Caco-2 (cell line): ENCODE results near the gene SRGAP1. TPM values are rescaled to one million over a fixed set of nuclear protein-coding genes. Genes with fewer than 3 reads are reported as not detected.
A peak's percentile ranks its signal among the peaks of the same experiment; 100 is the strongest.

ENCODE experiments used
- BruUV-seq: library from RNA; stranded (reverse); fragments of 400-500 nt; replicated peaks from 2 replicates; lab custom pipeline; 2021; lab: Mats Ljungman, UMichigan
- CTCF ChIA-PET: fragments of 300-600 bp; sonication (Branson Sonifier 250); formaldehyde crosslinking; loops from one replicate; lab custom pipeline; 2022; ENCODE audit warnings: antibody characterized with exemption; lab: Charles Lee
- POLR2A ChIA-PET: fragments of 300-600 bp; sonication (Branson Sonifier 250); formaldehyde crosslinking; loops from one replicate; lab custom pipeline; 2022; ENCODE audit warnings: antibody characterized with exemption; lab: Charles Lee
- DNase-seq, 2 experiments: peaks; one replicate each; pipeline versions ENCODE4 v3.0.0 to v3.0.0-alpha.2; 2020 to 2022
- H3K27me3 ChIP-seq: replicated peaks from 2 replicates; pipeline ENCODE4 v1.6.0; 2011; ENCODE audit warnings: low read length; ENCODE audit not compliant: control insufficient read depth, insufficient read depth
- H3K36me3 ChIP-seq: 2 replicates; pipeline ENCODE4 v1.5.1; 2011; ENCODE audit warnings: low read length; ENCODE audit not compliant: control insufficient read depth, insufficient read depth
- H3K4me1 ChIP-seq: fragments of 250-450 bp; sonication (Bioruptor Pico); 2 replicates; pipeline ENCODE4 v1.5.1; 2020; ENCODE audit warnings: mild to moderate bottlenecking
- H3K4me3 ChIP-seq: 2 replicates; pipeline ENCODE4 v1.5.1; 2011; ENCODE audit warnings: low read depth, mild to moderate bottlenecking, control low read depth, low read length
- H3K9me3 ChIP-seq: fragments of 250-450 bp; sonication (Bioruptor Pico); 2 replicates; pipeline ENCODE4 v1.5.1; 2020; ENCODE audit warnings: mild to moderate bottlenecking, moderate library complexity
- H3K27ac Mint-ChIP-seq: one replicate; pipeline ENCODE4 v1.8.0; 2022; ENCODE audit warnings: mixed read lengths; ENCODE audit not compliant: unreplicated experiment
- H3K27me3 Mint-ChIP-seq: one replicate; pipeline ENCODE4 v1.8.0; 2022; ENCODE audit warnings: mixed read lengths; ENCODE audit not compliant: insufficient read depth, unreplicated experiment
- H3K36me3 Mint-ChIP-seq: one replicate; pipeline ENCODE4 v1.8.0; 2022; ENCODE audit warnings: mild to moderate bottlenecking, mixed read lengths; ENCODE audit not compliant: insufficient read depth, unreplicated experiment
- H3K4me1 Mint-ChIP-seq: one replicate; pipeline ENCODE4 v1.8.0; 2022; ENCODE audit warnings: low read depth, mixed read lengths; ENCODE audit not compliant: unreplicated experiment
- H3K4me3 Mint-ChIP-seq: one replicate; pipeline ENCODE4 v1.8.0; 2022; ENCODE audit warnings: mild to moderate bottlenecking, moderate library complexity, mixed read lengths; ENCODE audit not compliant: unreplicated experiment
- H3K9me3 Mint-ChIP-seq: one replicate; pipeline ENCODE4 v1.8.0; 2022; ENCODE audit warnings: mixed read lengths; ENCODE audit not compliant: unreplicated experiment
- intact Hi-C: fragments of 100-400 bp; cut with micrococcal nuclease; formaldehyde crosslinking; loops from one replicate; pipeline ENCODE4 v1.10.0; 2022; ENCODE audit not compliant: unreplicated experiment
- total RNA-seq: library from RNA; stranded (reverse); gene quantifications from 2 replicates; pipeline ENCODE4 v1.2.3, GENCODE V29; 2022
- TF ChIP-seq, protein P1 (sequence below), 2 experiments: fragments of 200-600 bp in 1 of 2; IDR thresholded peaks; 1 replicate in 1 of 2; 2 replicates in 1 of 2; pipeline versions ENCODE4 v1.5.1 to v1.8.0; 2011 to 2022; ENCODE audit warnings: antibody characterized with exemption in 1 of 2, control low read depth in 1 of 2, inconsistent platforms in 1 of 2, low read depth in 1 of 2, low read length in 1 of 2, mild to moderate bottlenecking in 1 of 2, moderate library complexity in 1 of 2; ENCODE audit not compliant: insufficient read depth in 1 of 2, severe bottlenecking in 1 of 2, unreplicated experiment in 1 of 2

The SRGAP1 gene
- total RNA-seq, 1 experiment from 2014 or later: 22.1 TPM

DNA sequence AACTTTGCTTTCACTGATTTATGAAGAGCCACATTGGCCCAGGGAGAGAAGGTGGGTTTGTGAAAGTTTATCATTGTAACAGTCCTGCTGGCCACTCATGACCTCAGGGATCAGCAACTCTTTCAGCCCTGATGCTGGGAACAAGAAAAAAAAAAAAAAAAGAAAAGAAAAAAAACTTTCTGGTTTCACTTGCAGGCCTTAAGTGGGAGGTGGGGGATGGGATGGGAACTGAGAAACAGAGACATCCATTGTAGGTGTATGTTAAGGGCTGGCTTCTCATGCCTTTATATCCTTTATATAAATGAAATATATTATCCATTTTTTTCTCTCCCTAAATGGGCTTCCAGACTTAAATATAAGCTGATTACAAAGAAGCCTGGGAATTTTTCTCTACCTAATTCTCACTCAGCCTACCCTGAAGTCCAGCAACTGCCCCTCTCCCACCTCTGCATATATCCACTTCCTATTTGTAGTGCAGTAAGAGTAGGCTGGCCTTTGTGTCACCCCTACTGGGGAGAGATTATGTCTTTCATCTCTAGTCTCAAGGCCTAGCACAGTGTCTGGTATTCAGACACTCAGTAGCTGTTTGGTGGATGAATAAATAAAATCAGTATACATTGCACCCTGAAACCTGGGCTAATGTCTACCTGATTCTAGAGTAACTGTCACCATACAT, 190.5 kb downstream of the SRGAP1 start:
- ChIA-PET CTCF (no interaction called here), POLR2A (no interaction called here)
- Mint-ChIP-seq H3K27me3 (no peaks in the 10 kb centered on the region), H3K36me3 (peaks cover 23% of the 10 kb centered on the region), H3K9me3 (no peaks in the 10 kb centered on the region), H3K4me1 (peaks cover 25% of the 10 kb centered on the region), H3K4me3 (no peak overlapping the region), H3K27ac (peak overlapping the region; percentile 71)
- no peak for DNase-seq
- TF ChIP-seq, protein P1, sequence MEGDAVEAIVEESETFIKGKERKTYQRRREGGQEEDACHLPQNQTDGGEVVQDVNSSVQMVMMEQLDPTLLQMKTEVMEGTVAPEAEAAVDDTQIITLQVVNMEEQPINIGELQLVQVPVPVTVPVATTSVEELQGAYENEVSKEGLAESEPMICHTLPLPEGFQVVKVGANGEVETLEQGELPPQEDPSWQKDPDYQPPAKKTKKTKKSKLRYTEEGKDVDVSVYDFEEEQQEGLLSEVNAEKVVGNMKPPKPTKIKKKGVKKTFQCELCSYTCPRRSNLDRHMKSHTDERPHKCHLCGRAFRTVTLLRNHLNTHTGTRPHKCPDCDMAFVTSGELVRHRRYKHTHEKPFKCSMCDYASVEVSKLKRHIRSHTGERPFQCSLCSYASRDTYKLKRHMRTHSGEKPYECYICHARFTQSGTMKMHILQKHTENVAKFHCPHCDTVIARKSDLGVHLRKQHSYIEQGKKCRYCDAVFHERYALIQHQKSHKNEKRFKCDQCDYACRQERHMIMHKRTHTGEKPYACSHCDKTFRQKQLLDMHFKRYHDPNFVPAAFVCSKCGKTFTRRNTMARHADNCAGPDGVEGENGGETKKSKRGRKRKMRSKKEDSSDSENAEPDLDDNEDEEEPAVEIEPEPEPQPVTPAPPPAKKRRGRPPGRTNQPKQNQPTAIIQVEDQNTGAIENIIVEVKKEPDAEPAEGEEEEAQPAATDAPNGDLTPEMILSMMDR (IDR thresholded peaks at IDR 0.05; ENCODE audit: insufficient read depth in 1 of 2, low read depth in 1 of 2, low read length in 1 of 2, severe bottlenecking in 1 of 2, unreplicated experiment in 1 of 2): no peak
- no peak overlapping the region for H3K4me3 ChIP-seq
- H3K4me1 ChIP-seq: peaks cover 41% of the 10 kb centered on the region
- BruUV-seq: no TSS peak
- no peaks in the 10 kb centered on the region for H3K27me3 ChIP-seq
- H3K9me3 ChIP-seq: peaks cover 6% of the 10 kb centered on the region; the same call in 1 of the 2 replicates
- peaks cover 2% of the 10 kb centered on the region; the same call in 1 of the 2 replicates for H3K36me3 ChIP-seq
- intact Hi-C loops: loop anchor here (5.0 kb wide), 1 partner anchor 43 kb away; no protein-coding TSS in a partner anchor

DNA sequence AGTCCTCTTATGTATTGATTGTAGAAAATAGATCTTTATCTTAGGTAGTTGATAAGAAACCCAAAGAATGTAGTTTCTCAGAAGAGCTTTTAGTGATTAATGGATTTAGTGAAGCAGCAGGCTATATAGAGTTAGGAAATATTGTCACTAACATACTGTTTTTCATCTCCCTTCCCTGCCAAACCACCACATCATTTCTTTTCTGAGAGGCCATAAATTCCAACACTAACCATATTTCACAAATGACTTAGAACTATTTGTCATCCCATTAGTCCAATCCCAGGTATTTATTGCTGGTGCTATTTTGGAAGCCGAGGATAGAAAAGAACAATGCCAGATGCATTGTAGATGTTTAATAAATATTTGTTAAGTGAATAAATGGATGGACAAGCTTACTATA, 191.9 kb downstream of the SRGAP1 start:
- H3K36me3 Mint-ChIP-seq: peaks cover 21% of the 10 kb centered on the region
- H3K27me3 ChIP-seq: no peaks in the 10 kb centered on the region
- peak in 1 of 2 experiments; percentile 31 for DNase-seq
- ChIA-PET POLR2A (no interaction called here), CTCF (no interaction called here)
- no peak overlapping the region for H3K4me3 ChIP-seq
- peak overlapping the region; percentile 71 for H3K27ac Mint-ChIP-seq
- H3K4me1 Mint-ChIP-seq: peaks cover 25% of the 10 kb centered on the region
- H3K9me3 Mint-ChIP-seq: no peaks in the 10 kb centered on the region
- H3K36me3 ChIP-seq: peaks cover 2% of the 10 kb centered on the region; the same call in 1 of the 2 replicates
- no peaks in the 10 kb centered on the region for H3K27me3 Mint-ChIP-seq
- no peak overlapping the region for H3K4me3 Mint-ChIP-seq
- TF ChIP-seq, protein P1 (IDR thresholded peaks at IDR 0.05; ENCODE audit: insufficient read depth in 1 of 2, low read depth in 1 of 2, low read length in 1 of 2, severe bottlenecking in 1 of 2, unreplicated experiment in 1 of 2): no peak
- BruUV-seq: no TSS peak
- H3K9me3 ChIP-seq: peaks cover 6% of the 10 kb centered on the region; the same call in 1 of the 2 replicates
- intact Hi-C loops: loop anchor here (1.0 to 5.0 kb wide), 2 partner anchors 44 to 118 kb away; no protein-coding TSS in a partner anchor
- peaks cover 41% of the 10 kb centered on the region for H3K4me1 ChIP-seq

DNA sequence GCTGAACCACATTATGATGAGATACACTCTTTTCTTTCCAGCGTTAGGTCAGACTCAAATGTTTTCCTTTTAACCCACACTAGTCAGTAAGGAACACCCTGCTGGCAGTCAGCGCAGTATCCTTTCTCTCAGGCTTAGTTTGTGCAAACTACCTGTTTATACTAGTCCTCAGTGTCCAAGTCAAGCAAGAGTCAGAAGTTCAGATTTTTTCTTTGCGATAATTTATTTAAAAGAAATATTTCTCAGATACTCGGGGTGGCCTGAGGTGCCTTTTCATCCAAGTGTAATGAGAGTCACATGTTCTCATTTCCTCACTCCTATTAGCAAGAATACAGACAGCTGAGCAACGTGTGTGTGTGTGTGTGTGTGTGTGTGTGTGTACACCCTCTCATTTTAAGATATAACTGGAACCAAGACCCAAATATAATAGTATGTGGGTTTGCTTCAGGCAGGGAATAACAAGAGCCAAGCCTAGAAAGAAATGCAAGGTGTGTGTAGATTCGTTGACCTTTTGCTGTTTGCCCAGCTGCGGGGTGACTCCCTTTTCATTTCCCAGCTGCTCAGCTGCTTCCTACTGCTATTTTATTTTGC, 194.9 kb downstream of the SRGAP1 start:
- POLR2A ChIA-PET: no interaction called here
- Mint-ChIP-seq H3K27ac (peak overlapping the region; percentile 24), H3K9me3 (no peaks in the 10 kb centered on the region), H3K27me3 (no peaks in the 10 kb centered on the region), H3K4me3 (peak overlapping the region; percentile 9), H3K36me3 (peaks cover 10% of the 10 kb centered on the region), H3K4me1 (peaks cover 38% of the 10 kb centered on the region)
- intact Hi-C loops: loop anchor here (1.0 to 5.0 kb wide), 2 partner anchors 47 to 194 kb away; no protein-coding TSS in a partner anchor
- DNase-seq: peak; percentile 42 to 52
- Histone ChIP-seq H3K4me1 (peaks cover 48% of the 10 kb centered on the region), H3K9me3 (peaks cover 6% of the 10 kb centered on the region; the same call in 1 of the 2 replicates), H3K27me3 (no peaks in the 10 kb centered on the region), H3K4me3 (no peak overlapping the region), H3K36me3 (no peaks in the 10 kb centered on the region)
- CTCF ChIA-PET: interaction anchor here (0.7 kb wide), 1 partner anchor 215 kb away, joined by 3 read pairs; no protein-coding TSS in a partner anchor
- no TSS peak for BruUV-seq
- TF ChIP-seq, protein P1 (IDR thresholded peaks at IDR 0.05; ENCODE audit: insufficient read depth in 1 of 2, low read depth in 1 of 2, low read length in 1 of 2, severe bottlenecking in 1 of 2, unreplicated experiment in 1 of 2): no peak
